ENCODE measurements around the gene FKBP5. TPM values are rescaled to one million over a fixed set of nuclear protein-coding genes. Genes with fewer than 3 reads are reported as not detected.
A peak's percentile ranks its signal among the peaks of the same experiment; 100 is the strongest.

FKBP5 gene
- total RNA-seq, 6 experiments from 2014 or later, result 7.6 to 12.9 (median 11.8) TPM

DNA sequence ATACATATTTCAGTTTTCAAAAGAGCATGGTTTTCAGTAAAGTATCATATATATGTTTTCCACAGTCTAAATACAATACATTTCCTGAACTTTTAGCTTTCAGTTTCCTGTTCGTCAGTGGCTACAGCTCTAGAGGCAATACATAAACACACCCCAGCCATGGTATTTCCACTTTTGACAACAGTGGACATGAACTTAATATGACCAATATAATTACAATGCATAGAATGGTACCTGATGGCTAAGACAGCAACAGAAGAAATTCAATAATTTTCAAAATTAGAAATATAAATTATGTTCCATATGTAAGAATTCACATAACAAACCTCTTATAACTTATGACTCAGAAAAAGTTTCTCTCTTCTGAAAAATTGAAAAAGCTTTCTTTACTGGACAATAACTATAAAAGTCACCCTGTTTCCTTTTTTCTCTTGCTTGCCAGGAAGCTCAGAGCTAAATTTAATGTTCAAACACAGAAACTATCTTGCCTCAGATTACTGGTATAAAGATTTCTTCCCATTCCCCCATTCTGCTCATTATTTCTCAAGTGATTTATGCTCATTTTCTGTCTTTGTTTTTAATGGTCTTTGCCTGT lies 19.2 kb downstream of the FKBP5 start:
- peak overlapping the region; percentile 83 for H3K4me3 Mint-ChIP-seq

DNA sequence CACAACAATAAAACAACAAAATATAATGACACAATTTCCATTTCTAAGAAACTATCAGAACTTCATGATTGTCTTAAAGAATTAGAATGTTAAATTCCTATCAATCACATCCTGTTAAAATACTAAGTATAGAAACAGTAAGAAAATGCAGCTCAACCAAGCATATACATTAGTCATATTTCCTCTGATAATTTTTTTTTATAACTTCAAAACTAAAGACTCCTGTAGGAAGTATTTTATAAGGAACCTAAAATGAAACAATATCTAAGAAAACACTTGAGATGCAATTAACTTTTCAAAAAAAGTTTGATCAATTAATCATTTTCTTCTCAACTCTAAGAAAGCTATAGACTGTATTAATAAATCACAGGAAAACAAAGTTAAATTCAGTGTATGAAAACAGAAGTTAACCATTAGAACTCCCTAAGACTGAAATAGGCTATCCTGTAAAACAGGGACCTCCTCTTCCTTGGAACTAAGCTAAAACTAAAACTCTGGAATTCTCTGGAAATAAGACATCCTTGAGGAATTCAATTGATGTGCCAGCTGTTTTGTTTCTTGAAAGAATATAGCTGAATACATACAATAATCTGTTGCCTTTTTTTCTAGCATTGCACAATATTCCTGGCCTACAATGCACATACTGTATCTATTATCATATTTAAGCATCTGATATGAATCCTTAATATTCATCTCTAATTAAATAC lies 19.8 kb downstream of the FKBP5 start:
- H3K36me3 Mint-ChIP-seq (ENCODE audit: low read depth), result no peaks in the 10 kb centered on the region
- no peaks in the 10 kb centered on the region for H3K27me3 Mint-ChIP-seq (ENCODE audit: insufficient read depth)
- no peak for DNase-seq
- no peak for TF ChIP-seq CTCF (IDR thresholded peaks at IDR 0.05)
- peaks cover 25% of the 10 kb centered on the region for H3K4me1 Mint-ChIP-seq (ENCODE audit: low read depth)
- no peaks in the 10 kb centered on the region for H3K9me3 Mint-ChIP-seq
- peak overlapping the region; percentile 97 for H3K27ac Mint-ChIP-seq
- peak overlapping the region; percentile 83 for H3K4me3 Mint-ChIP-seq

More for the DNA sequence above, 19.2 kb downstream of the FKBP5 start:
- DNase-seq, result no peak
- TF ChIP-seq CTCF (IDR thresholded peaks at IDR 0.05), result no peak
- no peaks in the 10 kb centered on the region for H3K27me3 Mint-ChIP-seq (ENCODE audit: insufficient read depth)
- no peaks in the 10 kb centered on the region for H3K36me3 Mint-ChIP-seq (ENCODE audit: low read depth)
- H3K9me3 Mint-ChIP-seq, result no peaks in the 10 kb centered on the region
- H3K4me1 Mint-ChIP-seq (ENCODE audit: low read depth), result peaks cover 25% of the 10 kb centered on the region
- peak overlapping the region; percentile 97 for H3K27ac Mint-ChIP-seq

GRCh38 chr6:35668096-35668495 lies 20.6 kb downstream of the FKBP5 start:
- TF ChIP-seq CTCF (IDR thresholded peaks at IDR 0.05), result no peak
- Mint-ChIP-seq H3K9me3 (no peaks in the 10 kb centered on the region), H3K4me1 (ENCODE audit: low read depth) (peaks cover 25% of the 10 kb centered on the region), H3K27ac (peak overlapping the region; percentile 97), H3K27me3 (ENCODE audit: insufficient read depth) (no peaks in the 10 kb centered on the region), H3K36me3 (ENCODE audit: low read depth) (no peaks in the 10 kb centered on the region), H3K4me3 (peak overlapping the region; percentile 83; the same call in 1 of the 2 replicates)
- DNase-seq, result no peak

DNA sequence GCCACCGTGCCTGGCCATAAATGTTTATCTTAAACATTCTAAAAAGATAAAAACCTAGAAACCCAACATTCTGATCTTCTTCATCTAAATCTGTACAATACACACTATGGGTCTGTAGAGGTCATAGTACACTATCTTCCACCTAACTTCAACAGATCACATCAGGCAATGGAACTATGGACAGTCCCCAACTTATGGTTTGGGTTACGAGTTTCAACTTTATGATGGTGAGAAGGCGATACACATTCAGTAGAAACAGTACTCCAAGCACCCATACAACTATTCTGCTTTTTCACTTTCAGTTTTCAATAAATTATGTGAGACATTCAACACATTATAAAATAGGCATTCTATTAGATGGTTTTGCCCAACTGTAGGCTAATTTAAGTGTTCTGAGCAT lies 23.1 kb downstream of the FKBP5 start:
- Mint-ChIP-seq H3K4me1 (ENCODE audit: low read depth) (peaks cover 28% of the 10 kb centered on the region), H3K27me3 (ENCODE audit: insufficient read depth) (no peaks in the 10 kb centered on the region), H3K9me3 (no peaks in the 10 kb centered on the region), H3K27ac (no peak overlapping the region), H3K4me3 (no peak overlapping the region), H3K36me3 (ENCODE audit: low read depth) (no peaks in the 10 kb centered on the region)
- no peak for TF ChIP-seq CTCF (IDR thresholded peaks at IDR 0.05)
- DNase-seq, result no peak

DNA sequence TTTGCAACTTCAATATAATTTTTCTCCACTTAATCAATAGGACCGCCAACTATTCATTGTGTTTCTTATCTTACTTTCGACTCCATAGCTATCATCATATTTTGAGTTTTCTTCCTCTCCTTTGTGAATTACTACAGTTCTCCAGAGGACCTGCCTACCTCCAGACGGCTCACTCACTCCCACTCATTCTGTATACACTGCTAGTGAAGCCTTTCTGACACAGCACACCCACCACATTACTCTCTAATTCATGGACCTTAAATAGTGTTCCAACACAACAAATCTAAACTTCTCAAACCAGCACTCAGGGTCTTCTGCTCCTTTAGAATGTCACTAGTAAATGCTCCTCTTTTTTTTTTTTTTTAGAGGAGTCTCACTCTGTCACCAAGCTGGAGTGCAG lies 23.8 kb downstream of the FKBP5 start:
- TF ChIP-seq CTCF (IDR thresholded peaks at IDR 0.05), result no peak
- peaks cover 25% of the 10 kb centered on the region for H3K4me1 Mint-ChIP-seq (ENCODE audit: low read depth)
- no peaks in the 10 kb centered on the region for H3K36me3 Mint-ChIP-seq (ENCODE audit: low read depth)
- DNase-seq, result no peak
- H3K4me3 Mint-ChIP-seq, result no peak overlapping the region
- H3K27ac Mint-ChIP-seq, result no peak overlapping the region
- no peaks in the 10 kb centered on the region for H3K27me3 Mint-ChIP-seq (ENCODE audit: insufficient read depth)
- H3K9me3 Mint-ChIP-seq, result no peaks in the 10 kb centered on the region
